ENCODE data around the gene NRXN3. TPM values are rescaled to one million over a fixed set of nuclear protein-coding genes. Genes with fewer than 3 reads are reported as not detected.

Gene NRXN3
- total and polyA plus RNA-seq, 2 experiments from 2014 or later, result 1.0 to 1.8 TPM

DNA sequence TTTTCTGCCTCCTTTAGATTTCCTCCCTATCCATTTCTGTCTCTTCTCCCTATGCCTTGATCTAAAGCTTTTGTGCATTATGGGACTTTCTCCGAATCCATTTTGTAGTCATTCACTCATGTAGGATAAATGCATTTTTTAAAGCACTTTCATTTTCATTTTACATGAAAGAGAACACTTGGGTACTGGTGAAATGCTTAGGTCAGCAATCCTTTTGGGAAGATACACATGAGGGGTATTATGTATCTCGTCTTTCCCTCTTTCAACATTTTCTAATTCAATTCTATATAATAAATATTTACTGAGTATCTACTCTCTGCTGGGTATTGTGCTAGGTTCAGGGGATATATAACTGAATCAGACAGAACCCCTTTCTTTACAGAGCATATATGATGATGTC is 577.6 kb downstream of the NRXN3 start (continued):
- TF ChIP-seq, protein P1, sequence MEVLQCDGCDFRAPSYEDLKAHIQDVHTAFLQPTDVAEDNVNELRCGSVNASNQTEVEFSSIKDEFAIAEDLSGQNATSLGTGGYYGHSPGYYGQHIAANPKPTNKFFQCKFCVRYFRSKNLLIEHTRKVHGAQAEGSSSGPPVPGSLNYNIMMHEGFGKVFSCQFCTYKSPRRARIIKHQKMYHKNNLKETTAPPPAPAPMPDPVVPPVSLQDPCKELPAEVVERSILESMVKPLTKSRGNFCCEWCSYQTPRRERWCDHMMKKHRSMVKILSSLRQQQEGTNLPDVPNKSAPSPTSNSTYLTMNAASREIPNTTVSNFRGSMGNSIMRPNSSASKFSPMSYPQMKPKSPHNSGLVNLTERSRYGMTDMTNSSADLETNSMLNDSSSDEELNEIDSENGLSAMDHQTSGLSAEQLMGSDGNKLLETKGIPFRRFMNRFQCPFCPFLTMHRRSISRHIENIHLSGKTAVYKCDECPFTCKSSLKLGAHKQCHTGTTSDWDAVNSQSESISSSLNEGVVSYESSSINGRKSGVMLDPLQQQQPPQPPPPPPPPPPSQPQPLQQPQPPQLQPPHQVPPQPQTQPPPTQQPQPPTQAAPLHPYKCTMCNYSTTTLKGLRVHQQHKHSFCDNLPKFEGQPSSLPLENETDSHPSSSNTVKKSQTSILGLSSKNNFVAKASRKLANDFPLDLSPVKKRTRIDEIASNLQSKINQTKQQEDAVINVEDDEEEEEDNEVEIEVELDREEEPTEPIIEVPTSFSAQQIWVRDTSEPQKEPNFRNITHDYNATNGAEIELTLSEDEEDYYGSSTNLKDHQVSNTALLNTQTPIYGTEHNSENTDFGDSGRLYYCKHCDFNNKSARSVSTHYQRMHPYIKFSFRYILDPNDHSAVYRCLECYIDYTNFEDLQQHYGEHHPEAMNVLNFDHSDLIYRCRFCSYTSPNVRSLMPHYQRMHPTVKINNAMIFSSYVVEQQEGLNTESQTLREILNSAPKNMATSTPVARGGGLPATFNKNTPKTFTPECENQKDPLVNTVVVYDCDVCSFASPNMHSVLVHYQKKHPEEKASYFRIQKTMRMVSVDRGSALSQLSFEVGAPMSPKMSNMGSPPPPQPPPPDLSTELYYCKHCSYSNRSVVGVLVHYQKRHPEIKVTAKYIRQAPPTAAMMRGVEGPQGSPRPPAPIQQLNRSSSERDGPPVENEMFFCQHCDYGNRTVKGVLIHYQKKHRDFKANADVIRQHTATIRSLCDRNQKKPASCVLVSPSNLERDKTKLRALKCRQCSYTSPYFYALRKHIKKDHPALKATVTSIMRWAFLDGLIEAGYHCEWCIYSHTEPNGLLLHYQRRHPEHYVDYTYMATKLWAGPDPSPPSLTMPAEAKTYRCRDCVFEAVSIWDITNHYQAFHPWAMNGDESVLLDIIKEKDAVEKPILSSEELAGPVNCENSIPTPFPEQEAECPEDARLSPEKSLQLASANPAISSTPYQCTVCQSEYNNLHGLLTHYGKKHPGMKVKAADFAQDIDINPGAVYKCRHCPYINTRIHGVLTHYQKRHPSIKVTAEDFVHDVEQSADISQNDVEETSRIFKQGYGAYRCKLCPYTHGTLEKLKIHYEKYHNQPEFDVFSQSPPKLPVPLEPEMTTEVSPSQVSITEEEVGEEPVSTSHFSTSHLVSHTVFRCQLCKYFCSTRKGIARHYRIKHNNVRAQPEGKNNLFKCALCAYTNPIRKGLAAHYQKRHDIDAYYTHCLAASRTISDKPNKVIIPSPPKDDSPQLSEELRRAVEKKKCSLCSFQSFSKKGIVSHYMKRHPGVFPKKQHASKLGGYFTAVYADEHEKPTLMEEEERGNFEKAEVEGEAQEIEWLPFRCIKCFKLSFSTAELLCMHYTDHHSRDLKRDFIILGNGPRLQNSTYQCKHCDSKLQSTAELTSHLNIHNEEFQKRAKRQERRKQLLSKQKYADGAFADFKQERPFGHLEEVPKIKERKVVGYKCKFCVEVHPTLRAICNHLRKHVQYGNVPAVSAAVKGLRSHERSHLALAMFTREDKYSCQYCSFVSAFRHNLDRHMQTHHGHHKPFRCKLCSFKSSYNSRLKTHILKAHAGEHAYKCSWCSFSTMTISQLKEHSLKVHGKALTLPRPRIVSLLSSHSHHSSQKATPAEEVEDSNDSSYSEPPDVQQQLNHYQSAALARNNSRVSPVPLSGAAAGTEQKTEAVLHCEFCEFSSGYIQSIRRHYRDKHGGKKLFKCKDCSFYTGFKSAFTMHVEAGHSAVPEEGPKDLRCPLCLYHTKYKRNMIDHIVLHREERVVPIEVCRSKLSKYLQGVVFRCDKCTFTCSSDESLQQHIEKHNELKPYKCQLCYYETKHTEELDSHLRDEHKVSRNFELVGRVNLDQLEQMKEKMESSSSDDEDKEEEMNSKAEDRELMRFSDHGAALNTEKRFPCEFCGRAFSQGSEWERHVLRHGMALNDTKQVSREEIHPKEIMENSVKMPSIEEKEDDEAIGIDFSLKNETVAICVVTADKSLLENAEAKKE (CRISPR knock-in tag; IDR thresholded peaks at IDR 0.05), result no peak
- TF ChIP-seq, protein P2, sequence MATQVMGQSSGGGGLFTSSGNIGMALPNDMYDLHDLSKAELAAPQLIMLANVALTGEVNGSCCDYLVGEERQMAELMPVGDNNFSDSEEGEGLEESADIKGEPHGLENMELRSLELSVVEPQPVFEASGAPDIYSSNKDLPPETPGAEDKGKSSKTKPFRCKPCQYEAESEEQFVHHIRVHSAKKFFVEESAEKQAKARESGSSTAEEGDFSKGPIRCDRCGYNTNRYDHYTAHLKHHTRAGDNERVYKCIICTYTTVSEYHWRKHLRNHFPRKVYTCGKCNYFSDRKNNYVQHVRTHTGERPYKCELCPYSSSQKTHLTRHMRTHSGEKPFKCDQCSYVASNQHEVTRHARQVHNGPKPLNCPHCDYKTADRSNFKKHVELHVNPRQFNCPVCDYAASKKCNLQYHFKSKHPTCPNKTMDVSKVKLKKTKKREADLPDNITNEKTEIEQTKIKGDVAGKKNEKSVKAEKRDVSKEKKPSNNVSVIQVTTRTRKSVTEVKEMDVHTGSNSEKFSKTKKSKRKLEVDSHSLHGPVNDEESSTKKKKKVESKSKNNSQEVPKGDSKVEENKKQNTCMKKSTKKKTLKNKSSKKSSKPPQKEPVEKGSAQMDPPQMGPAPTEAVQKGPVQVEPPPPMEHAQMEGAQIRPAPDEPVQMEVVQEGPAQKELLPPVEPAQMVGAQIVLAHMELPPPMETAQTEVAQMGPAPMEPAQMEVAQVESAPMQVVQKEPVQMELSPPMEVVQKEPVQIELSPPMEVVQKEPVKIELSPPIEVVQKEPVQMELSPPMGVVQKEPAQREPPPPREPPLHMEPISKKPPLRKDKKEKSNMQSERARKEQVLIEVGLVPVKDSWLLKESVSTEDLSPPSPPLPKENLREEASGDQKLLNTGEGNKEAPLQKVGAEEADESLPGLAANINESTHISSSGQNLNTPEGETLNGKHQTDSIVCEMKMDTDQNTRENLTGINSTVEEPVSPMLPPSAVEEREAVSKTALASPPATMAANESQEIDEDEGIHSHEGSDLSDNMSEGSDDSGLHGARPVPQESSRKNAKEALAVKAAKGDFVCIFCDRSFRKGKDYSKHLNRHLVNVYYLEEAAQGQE (IDR thresholded peaks at IDR 0.05; ENCODE audit: unreplicated experiment), result no peak
- no peak for TF ChIP-seq ZNF114 (CRISPR knock-in tag; IDR thresholded peaks at IDR 0.05)

DNA sequence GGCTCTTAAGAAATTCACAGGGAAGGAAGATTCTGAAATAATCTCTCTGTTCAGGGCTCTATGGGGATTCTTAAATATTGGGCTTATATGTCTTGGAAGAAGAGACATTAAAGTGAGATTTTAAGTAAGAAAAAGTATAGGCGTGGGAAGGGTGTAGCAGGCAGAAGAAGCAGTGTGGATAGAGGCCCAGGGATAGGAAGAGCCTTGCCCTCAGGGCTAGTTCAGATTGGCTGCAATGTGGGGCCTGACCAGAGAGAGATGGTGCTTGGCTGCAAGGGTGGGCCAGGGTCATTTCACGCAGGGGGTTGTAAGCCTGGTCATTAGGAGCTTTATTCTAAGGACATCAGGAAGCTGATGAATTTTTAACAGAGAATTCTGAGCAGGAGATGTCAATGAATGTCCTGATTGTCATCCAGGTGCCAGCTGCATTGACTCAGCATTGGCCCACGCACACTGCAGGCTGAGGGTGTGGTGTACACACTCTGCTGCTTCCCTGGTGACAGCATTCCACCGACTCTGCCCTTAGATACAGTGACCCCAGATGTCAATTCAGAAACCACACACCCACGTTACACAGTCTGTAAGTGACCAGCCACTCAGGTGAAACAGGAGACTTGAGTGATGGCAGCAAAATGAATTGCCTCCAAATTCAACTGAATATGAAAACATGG is 582.5 kb downstream of the NRXN3 start:
- no peaks in the 10 kb centered on the region for H3K36me3 Mint-ChIP-seq (ENCODE audit: low read depth)
- H3K4me2 ChIP-seq, result no peak overlapping the region
- H4K20me1 ChIP-seq (replicated peaks; ENCODE audit: insufficient read depth), result no peaks in the 10 kb centered on the region
- peaks cover 3% of the 10 kb centered on the region for H3K27me3 Mint-ChIP-seq (ENCODE audit: insufficient read depth, low read depth, poor library complexity)
- no peaks in the 10 kb centered on the region for H3K36me3 ChIP-seq (ENCODE audit: insufficient read depth)
- no peaks in the 10 kb centered on the region for H3K27me3 ChIP-seq (ENCODE audit: insufficient read depth)
- H3K4me1 ChIP-seq (ENCODE audit: insufficient read depth), result peaks cover 8% of the 10 kb centered on the region
- DNase-seq (ENCODE audit: low spot score) (no peak), ATAC-seq (no peak)
- no peaks in the 10 kb centered on the region for H3K79me2 ChIP-seq (replicated peaks; ENCODE audit: insufficient read depth)
- H3K4me3 ChIP-seq, result no peak overlapping the region
- no peak overlapping the region for H3K27ac ChIP-seq (ENCODE audit: low read depth)
- H3K9me3 Mint-ChIP-seq, result no peaks in the 10 kb centered on the region; the same call in 2 of the 3 replicates
- H3K4me3 Mint-ChIP-seq, result no peak overlapping the region
- peaks cover 18% of the 10 kb centered on the region; the same call in 2 of the 3 replicates for H3K4me1 Mint-ChIP-seq
- no peak overlapping the region; the same call in 1 of the 2 replicates for H3K27ac Mint-ChIP-seq
- no peaks in the 10 kb centered on the region for H3F3A ChIP-seq (replicated peaks; ENCODE audit: low read depth)
- H3K9me2 ChIP-seq (ENCODE audit: insufficient read depth), result no peaks in the 10 kb centered on the region
- H2AFZ ChIP-seq, result no peak overlapping the region
- no peak for TF ChIP-seq EZH2phosphoT487 (IDR thresholded peaks at IDR 0.05; ENCODE audit: unreplicated experiment)
- no peak for TF ChIP-seq NANOG (IDR thresholded peaks at IDR 0.05; ENCODE audit: borderline replicate concordance)
- TF ChIP-seq POLR2AphosphoS5 (IDR thresholded peaks at IDR 0.05; ENCODE audit: low read depth), result no peak
- no peak for TF ChIP-seq CREB1 (CRISPR knock-in tag; IDR thresholded peaks at IDR 0.05; ENCODE audit: low read depth)
- no peak for TF ChIP-seq STAT1 (IDR thresholded peaks at IDR 0.05; ENCODE audit: unreplicated experiment)
- no peak for TF ChIP-seq ZNF114 (CRISPR knock-in tag; IDR thresholded peaks at IDR 0.05)
- TF ChIP-seq, protein P3, sequence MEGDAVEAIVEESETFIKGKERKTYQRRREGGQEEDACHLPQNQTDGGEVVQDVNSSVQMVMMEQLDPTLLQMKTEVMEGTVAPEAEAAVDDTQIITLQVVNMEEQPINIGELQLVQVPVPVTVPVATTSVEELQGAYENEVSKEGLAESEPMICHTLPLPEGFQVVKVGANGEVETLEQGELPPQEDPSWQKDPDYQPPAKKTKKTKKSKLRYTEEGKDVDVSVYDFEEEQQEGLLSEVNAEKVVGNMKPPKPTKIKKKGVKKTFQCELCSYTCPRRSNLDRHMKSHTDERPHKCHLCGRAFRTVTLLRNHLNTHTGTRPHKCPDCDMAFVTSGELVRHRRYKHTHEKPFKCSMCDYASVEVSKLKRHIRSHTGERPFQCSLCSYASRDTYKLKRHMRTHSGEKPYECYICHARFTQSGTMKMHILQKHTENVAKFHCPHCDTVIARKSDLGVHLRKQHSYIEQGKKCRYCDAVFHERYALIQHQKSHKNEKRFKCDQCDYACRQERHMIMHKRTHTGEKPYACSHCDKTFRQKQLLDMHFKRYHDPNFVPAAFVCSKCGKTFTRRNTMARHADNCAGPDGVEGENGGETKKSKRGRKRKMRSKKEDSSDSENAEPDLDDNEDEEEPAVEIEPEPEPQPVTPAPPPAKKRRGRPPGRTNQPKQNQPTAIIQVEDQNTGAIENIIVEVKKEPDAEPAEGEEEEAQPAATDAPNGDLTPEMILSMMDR (conservative IDR thresholded peaks at IDR 0.05; ENCODE audit: low read depth in 2 of 2), result no peak
- TF ChIP-seq, protein P2 (IDR thresholded peaks at IDR 0.05; ENCODE audit: unreplicated experiment), result no peak

Data from GM23338 (cell line).